WTC11 (cell line): ENCODE measurements around the gene DGKH. TPM values are rescaled to one million over a fixed set of nuclear protein-coding genes. Genes with fewer than 3 reads are reported as not detected.

ENCODE experiments used
- ATAC-seq: fragments of 200-7000 bp; cut with Tn5 transposase; 2 replicates; pipeline ENCODE4 v1.10.0; 2021; ENCODE audit warnings: mild to moderate bottlenecking, moderate library complexity
- CTCF ChIA-PET: fragments of 300-600 bp; sonication (Branson Sonifier 250); formaldehyde crosslinking; loops from one replicate; lab custom pipeline; 2021; ENCODE audit warnings: antibody characterized with exemption; lab: Charles Lee
- POLR2A ChIA-PET: fragments of 350-600 bp; sonication (Branson Sonifier 250); formaldehyde crosslinking; loops from one replicate; lab custom pipeline; 2021; ENCODE audit warnings: antibody characterized with exemption; lab: Charles Lee
- DNase-seq: peaks from one replicate; pipeline ENCODE4 v3.0.0; 2021; ENCODE audit warnings: low spot score
- H3K27ac Mint-ChIP-seq: 2 replicates; pipeline ENCODE4 v1.8.0; 2021; ENCODE audit warnings: mixed read lengths
- H3K27me3 Mint-ChIP-seq: 2 replicates; pipeline ENCODE4 v1.8.0; 2021; ENCODE audit warnings: low read depth, mild to moderate bottlenecking, moderate library complexity, mixed read lengths
- H3K36me3 Mint-ChIP-seq: 2 replicates; pipeline ENCODE4 v1.8.0; 2021; ENCODE audit warnings: mixed read lengths
- H3K4me1 Mint-ChIP-seq: 2 replicates; pipeline ENCODE4 v1.8.0; 2022; ENCODE audit warnings: mixed read lengths
- H3K4me3 Mint-ChIP-seq: 2 replicates; pipeline ENCODE4 v1.8.0; 2021; ENCODE audit warnings: mild to moderate bottlenecking, moderate library complexity, mixed read lengths
- H3K9me3 Mint-ChIP-seq: 2 replicates; pipeline ENCODE4 v1.8.0; 2021; ENCODE audit warnings: mixed read lengths
- CREB1 ChIP-seq: sonication (generic); formaldehyde crosslinking; IDR thresholded peaks from 2 replicates; pipeline ENCODE4 v1.8.0; 2023; ENCODE audit warnings: mild to moderate bottlenecking, missing genetic modification reagents
- E2F1 ChIP-seq: sonication (generic); formaldehyde crosslinking; IDR thresholded peaks from 2 replicates; pipeline ENCODE4 v1.8.0; 2022; ENCODE audit warnings: mild to moderate bottlenecking, missing genetic modification reagents
- ETV6 ChIP-seq: sonication (generic); formaldehyde crosslinking; IDR thresholded peaks from 2 replicates; pipeline ENCODE4 v1.8.1; 2022; ENCODE audit warnings: mild to moderate bottlenecking, missing genetic modification reagents
- IRF2 ChIP-seq: sonication (generic); formaldehyde crosslinking; IDR thresholded peaks from 2 replicates; pipeline ENCODE4 v1.8.0; 2022; ENCODE audit warnings: low read depth, missing genetic modification reagents, borderline replicate concordance
- NFATC4 ChIP-seq: fragments of 250-450 bp; sonication (Bioruptor Pico); IDR thresholded peaks from 2 replicates; pipeline ENCODE4 v1.9.0; 2021; ENCODE audit warnings: mild to moderate bottlenecking
- NFYB ChIP-seq: sonication (generic); formaldehyde crosslinking; conservative IDR thresholded peaks from 2 replicates; pipeline ENCODE4 v1.8.0; 2022; ENCODE audit warnings: low read depth, missing genetic modification reagents
- OVOL2 ChIP-seq: fragments of 250-450 bp; sonication (Bioruptor Pico); IDR thresholded peaks from 2 replicates; pipeline ENCODE4 v1.9.0; 2021; ENCODE audit warnings: mild to moderate bottlenecking, borderline replicate concordance
- RORB ChIP-seq: fragments of 250-450 bp; sonication (Bioruptor Pico); IDR thresholded peaks from 2 replicates; pipeline ENCODE4 v1.9.0; 2021; ENCODE audit warnings: mild to moderate bottlenecking
- SMAD4 ChIP-seq: sonication (generic); formaldehyde crosslinking; IDR thresholded peaks from 2 replicates; pipeline ENCODE4 v1.8.0; 2022; ENCODE audit warnings: mild to moderate bottlenecking, missing genetic modification reagents
- SOX15 ChIP-seq: fragments of 250-450 bp; sonication (Bioruptor Pico); IDR thresholded peaks from 2 replicates; pipeline ENCODE4 v1.9.0; 2021; ENCODE audit warnings: mild to moderate bottlenecking
- USF2 ChIP-seq: sonication (generic); formaldehyde crosslinking; IDR thresholded peaks from 2 replicates; pipeline ENCODE4 v1.8.1; 2023; ENCODE audit warnings: mild to moderate bottlenecking, missing genetic modification reagents, moderate library complexity
- ZNF416 ChIP-seq: fragments of 250-450 bp; sonication (Bioruptor Pico); IDR thresholded peaks from 2 replicates; pipeline ENCODE4 v1.9.0; 2021; ENCODE audit warnings: mild to moderate bottlenecking, inconsistent platforms
- ZNF671 ChIP-seq: fragments of 250-450 bp; sonication (Bioruptor Pico); IDR thresholded peaks from 2 replicates; pipeline ENCODE4 v1.8.0; 2021; ENCODE audit warnings: mild to moderate bottlenecking
- ZSCAN18 ChIP-seq: fragments of 250-450 bp; sonication (Bioruptor Pico); IDR thresholded peaks from 2 replicates; pipeline ENCODE4 v2.1.2; 2022; ENCODE audit warnings: mild to moderate bottlenecking, moderate library complexity
- total RNA-seq: library from RNA; stranded (reverse); gene quantifications from 3 replicates; pipeline ENCODE4 v1.2.3, GENCODE V29; 2021
- TF ChIP-seq, protein P1 (sequence below): sonication (generic); formaldehyde crosslinking; IDR thresholded peaks from 2 replicates; pipeline ENCODE4 v1.8.0; 2023; ENCODE audit warnings: missing genetic modification reagents, mild to moderate bottlenecking, borderline replicate concordance
- TF ChIP-seq, protein P2 (sequence below): sonication (generic); formaldehyde crosslinking; IDR thresholded peaks from 2 replicates; pipeline ENCODE4 v1.8.1; 2023; ENCODE audit warnings: mild to moderate bottlenecking, missing genetic modification reagents, moderate library complexity
- TF ChIP-seq, protein P3 (sequence below): sonication (generic); formaldehyde crosslinking; IDR thresholded peaks from 2 replicates; pipeline ENCODE4 v1.8.0; 2023; ENCODE audit warnings: missing genetic modification reagents
- TF ChIP-seq, protein P4 (sequence below): sonication (generic); formaldehyde crosslinking; IDR thresholded peaks from 2 replicates; pipeline ENCODE4 v1.8.1; 2022; ENCODE audit warnings: low read depth, mild to moderate bottlenecking, moderate library complexity, missing genetic modification reagents, borderline replicate concordance
- TF ChIP-seq, protein P5 (sequence below): fragments of 250-450 bp; sonication (Bioruptor Pico); IDR thresholded peaks from 2 replicates; pipeline ENCODE4 v1.9.0; 2021; ENCODE audit warnings: mild to moderate bottlenecking

The DGKH gene
- total RNA-seq, 1 experiment from 2014 or later: 7.6 TPM

- TF ChIP-seq, protein P1, sequence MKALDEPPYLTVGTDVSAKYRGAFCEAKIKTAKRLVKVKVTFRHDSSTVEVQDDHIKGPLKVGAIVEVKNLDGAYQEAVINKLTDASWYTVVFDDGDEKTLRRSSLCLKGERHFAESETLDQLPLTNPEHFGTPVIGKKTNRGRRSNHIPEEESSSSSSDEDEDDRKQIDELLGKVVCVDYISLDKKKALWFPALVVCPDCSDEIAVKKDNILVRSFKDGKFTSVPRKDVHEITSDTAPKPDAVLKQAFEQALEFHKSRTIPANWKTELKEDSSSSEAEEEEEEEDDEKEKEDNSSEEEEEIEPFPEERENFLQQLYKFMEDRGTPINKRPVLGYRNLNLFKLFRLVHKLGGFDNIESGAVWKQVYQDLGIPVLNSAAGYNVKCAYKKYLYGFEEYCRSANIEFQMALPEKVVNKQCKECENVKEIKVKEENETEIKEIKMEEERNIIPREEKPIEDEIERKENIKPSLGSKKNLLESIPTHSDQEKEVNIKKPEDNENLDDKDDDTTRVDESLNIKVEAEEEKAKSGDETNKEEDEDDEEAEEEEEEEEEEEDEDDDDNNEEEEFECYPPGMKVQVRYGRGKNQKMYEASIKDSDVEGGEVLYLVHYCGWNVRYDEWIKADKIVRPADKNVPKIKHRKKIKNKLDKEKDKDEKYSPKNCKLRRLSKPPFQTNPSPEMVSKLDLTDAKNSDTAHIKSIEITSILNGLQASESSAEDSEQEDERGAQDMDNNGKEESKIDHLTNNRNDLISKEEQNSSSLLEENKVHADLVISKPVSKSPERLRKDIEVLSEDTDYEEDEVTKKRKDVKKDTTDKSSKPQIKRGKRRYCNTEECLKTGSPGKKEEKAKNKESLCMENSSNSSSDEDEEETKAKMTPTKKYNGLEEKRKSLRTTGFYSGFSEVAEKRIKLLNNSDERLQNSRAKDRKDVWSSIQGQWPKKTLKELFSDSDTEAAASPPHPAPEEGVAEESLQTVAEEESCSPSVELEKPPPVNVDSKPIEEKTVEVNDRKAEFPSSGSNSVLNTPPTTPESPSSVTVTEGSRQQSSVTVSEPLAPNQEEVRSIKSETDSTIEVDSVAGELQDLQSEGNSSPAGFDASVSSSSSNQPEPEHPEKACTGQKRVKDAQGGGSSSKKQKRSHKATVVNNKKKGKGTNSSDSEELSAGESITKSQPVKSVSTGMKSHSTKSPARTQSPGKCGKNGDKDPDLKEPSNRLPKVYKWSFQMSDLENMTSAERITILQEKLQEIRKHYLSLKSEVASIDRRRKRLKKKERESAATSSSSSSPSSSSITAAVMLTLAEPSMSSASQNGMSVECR (CRISPR knock-in tag): no peak
- TF ChIP-seq NFATC4 (no peak), ZNF671 (no peak), SMAD4 (CRISPR knock-in tag) (no peak), USF2 (CRISPR knock-in tag) (no peak), RORB (CRISPR knock-in tag) (no peak), SOX15 (no peak)
- TF ChIP-seq, protein P2, sequence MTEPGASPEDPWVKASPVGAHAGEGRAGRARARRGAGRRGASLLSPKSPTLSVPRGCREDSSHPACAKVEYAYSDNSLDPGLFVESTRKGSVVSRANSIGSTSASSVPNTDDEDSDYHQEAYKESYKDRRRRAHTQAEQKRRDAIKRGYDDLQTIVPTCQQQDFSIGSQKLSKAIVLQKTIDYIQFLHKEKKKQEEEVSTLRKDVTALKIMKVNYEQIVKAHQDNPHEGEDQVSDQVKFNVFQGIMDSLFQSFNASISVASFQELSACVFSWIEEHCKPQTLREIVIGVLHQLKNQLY (CRISPR knock-in tag): no peak
- TF ChIP-seq, protein P3, sequence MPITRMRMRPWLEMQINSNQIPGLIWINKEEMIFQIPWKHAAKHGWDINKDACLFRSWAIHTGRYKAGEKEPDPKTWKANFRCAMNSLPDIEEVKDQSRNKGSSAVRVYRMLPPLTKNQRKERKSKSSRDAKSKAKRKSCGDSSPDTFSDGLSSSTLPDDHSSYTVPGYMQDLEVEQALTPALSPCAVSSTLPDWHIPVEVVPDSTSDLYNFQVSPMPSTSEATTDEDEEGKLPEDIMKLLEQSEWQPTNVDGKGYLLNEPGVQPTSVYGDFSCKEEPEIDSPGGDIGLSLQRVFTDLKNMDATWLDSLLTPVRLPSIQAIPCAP: no peak
Observed at GRCh38 chr13:42218576-42218975, 170.1 kb downstream of the DGKH start (continued).

DNA sequence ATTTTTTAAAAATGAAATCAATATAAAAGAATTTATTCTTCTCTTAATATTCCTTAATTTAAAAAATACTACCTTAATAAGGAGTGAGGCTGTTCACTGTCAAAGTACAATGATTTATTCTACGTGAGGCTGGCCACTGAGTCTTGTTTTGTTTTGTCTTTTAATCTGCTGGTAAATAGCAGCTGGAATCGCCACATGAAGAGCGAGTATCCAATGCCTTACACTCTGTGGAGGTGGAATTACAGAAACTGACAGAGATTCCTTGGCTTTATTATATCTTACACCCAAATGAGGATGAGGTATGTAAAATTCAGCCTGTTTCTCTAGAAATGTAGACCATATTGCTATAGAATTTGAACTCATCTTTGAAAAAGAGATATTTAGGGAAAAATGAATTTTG lies 170.6 kb downstream of the DGKH start:
- Mint-ChIP-seq H3K27me3 (no peaks in the 10 kb centered on the region), H3K36me3 (peaks cover 4% of the 10 kb centered on the region; the same call in 1 of the 2 replicates)
- TF ChIP-seq, protein P4, sequence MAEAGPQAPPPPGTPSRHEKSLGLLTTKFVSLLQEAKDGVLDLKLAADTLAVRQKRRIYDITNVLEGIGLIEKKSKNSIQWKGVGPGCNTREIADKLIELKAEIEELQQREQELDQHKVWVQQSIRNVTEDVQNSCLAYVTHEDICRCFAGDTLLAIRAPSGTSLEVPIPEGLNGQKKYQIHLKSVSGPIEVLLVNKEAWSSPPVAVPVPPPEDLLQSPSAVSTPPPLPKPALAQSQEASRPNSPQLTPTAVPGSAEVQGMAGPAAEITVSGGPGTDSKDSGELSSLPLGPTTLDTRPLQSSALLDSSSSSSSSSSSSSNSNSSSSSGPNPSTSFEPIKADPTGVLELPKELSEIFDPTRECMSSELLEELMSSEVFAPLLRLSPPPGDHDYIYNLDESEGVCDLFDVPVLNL (CRISPR knock-in tag): no peak
- TF ChIP-seq ZSCAN18 (CRISPR knock-in tag): no peak
- TF ChIP-seq IRF2 (CRISPR knock-in tag): no peak
- TF ChIP-seq, protein P5, sequence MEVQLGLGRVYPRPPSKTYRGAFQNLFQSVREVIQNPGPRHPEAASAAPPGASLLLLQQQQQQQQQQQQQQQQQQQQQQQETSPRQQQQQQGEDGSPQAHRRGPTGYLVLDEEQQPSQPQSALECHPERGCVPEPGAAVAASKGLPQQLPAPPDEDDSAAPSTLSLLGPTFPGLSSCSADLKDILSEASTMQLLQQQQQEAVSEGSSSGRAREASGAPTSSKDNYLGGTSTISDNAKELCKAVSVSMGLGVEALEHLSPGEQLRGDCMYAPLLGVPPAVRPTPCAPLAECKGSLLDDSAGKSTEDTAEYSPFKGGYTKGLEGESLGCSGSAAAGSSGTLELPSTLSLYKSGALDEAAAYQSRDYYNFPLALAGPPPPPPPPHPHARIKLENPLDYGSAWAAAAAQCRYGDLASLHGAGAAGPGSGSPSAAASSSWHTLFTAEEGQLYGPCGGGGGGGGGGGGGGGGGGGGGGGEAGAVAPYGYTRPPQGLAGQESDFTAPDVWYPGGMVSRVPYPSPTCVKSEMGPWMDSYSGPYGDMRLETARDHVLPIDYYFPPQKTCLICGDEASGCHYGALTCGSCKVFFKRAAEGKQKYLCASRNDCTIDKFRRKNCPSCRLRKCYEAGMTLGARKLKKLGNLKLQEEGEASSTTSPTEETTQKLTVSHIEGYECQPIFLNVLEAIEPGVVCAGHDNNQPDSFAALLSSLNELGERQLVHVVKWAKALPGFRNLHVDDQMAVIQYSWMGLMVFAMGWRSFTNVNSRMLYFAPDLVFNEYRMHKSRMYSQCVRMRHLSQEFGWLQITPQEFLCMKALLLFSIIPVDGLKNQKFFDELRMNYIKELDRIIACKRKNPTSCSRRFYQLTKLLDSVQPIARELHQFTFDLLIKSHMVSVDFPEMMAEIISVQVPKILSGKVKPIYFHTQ (CRISPR knock-in tag): no peak
- TF ChIP-seq E2F1: no peak
- TF ChIP-seq ZNF671: no peak
- TF ChIP-seq CREB1 (CRISPR knock-in tag): no peak
- no peak for TF ChIP-seq NFYB (CRISPR knock-in tag)
- TF ChIP-seq, protein P1 (CRISPR knock-in tag): no peak
- no peak for TF ChIP-seq ETV6 (CRISPR knock-in tag)
- no peak for TF ChIP-seq ZNF416 (CRISPR knock-in tag)
- TF ChIP-seq OVOL2 (CRISPR knock-in tag): no peak

More for the DNA sequence above, 170.6 kb downstream of the DGKH start:
- H3K27ac Mint-ChIP-seq: no peak overlapping the region
- peaks cover 21% of the 10 kb centered on the region for H3K4me1 Mint-ChIP-seq
- DNase-seq: no peak
- no peaks in the 10 kb centered on the region for H3K9me3 Mint-ChIP-seq
- POLR2A ChIA-PET: no interaction called here
- CTCF ChIA-PET: no interaction called here
- no peak for ATAC-seq
- no peak overlapping the region for H3K4me3 Mint-ChIP-seq
